HG03354 (cell line): ENCODE measurements around the gene CHST11.
A peak's percentile ranks its signal among the peaks of the same experiment; 100 is the strongest.

ENCODE experiments used
- ATAC-seq: cut with Tn5 transposase; IDR thresholded peaks from one replicate; pipeline ENCODE4 v1.9.1; 2021; ENCODE audit warnings: mild to moderate bottlenecking; ENCODE audit not compliant: unreplicated experiment, poor library complexity, severe bottlenecking

CHST11 gene

GRCh38 chr12:104496336-104496735 is 39.6 kb downstream of the CHST11 start:
- no peak for ATAC-seq

GRCh38 chr12:104498211-104498801 is 41.6 kb downstream of the CHST11 start:
- ATAC-seq = no peak

- no peak for ATAC-seq
Observed at GRCh38 chr12:104499668-104500332, 43.1 kb downstream of the CHST11 start.

- no peak for ATAC-seq
Observed at GRCh38 chr12:104501115-104501514, 44.4 kb downstream of the CHST11 start.

GRCh38 chr12:104501660-104502059 is 44.9 kb downstream of the CHST11 start:
- ATAC-seq = no peak

- no peak for ATAC-seq
Observed at GRCh38 chr12:104502217-104502616, 45.5 kb downstream of the CHST11 start.

GRCh38 chr12:104502638-104503037 is 45.9 kb downstream of the CHST11 start:
- ATAC-seq = no peak

- no peak for ATAC-seq
Observed at GRCh38 chr12:104503191-104503590, 46.4 kb downstream of the CHST11 start.

- ATAC-seq = no peak
Observed at GRCh38 chr12:104504146-104504545, 47.4 kb downstream of the CHST11 start.

GRCh38 chr12:104505095-104505818 is 48.5 kb downstream of the CHST11 start:
- peak; percentile 95 for ATAC-seq

- no peak for ATAC-seq
Observed at GRCh38 chr12:104506676-104507401, 50.1 kb downstream of the CHST11 start.

- no peak for ATAC-seq
Observed at GRCh38 chr12:104507672-104508071, 50.9 kb downstream of the CHST11 start.

- no peak for ATAC-seq
Observed at GRCh38 chr12:104508752-104509446, 52.2 kb downstream of the CHST11 start.

- no peak for ATAC-seq
Observed at GRCh38 chr12:104510145-104510872, 53.6 kb downstream of the CHST11 start.

GRCh38 chr12:104510873-104511440 is 54.2 kb downstream of the CHST11 start:
- ATAC-seq = no peak

- no peak for ATAC-seq
Observed at GRCh38 chr12:104513681-104514080, 56.9 kb downstream of the CHST11 start.

GRCh38 chr12:104514092-104514810 is 57.5 kb downstream of the CHST11 start:
- no peak for ATAC-seq

GRCh38 chr12:104515899-104516298 is 59.2 kb downstream of the CHST11 start:
- no peak for ATAC-seq
